ENCODE data around the gene BCL2L2. TPM values are rescaled to one million over a fixed set of nuclear protein-coding genes. Genes with fewer than 3 reads are reported as not detected.
A peak's percentile ranks its signal among the peaks of the same experiment; 100 is the strongest.
"Not testable (repeated sequence)": the region's sequence is repeated elsewhere in the genome, so short reads cannot be mapped to it uniquely, and the experiment has no call there.

The BCL2L2 gene
- total RNA-seq, 1 donor from 2014 or later, result 32.6 TPM

DNA sequence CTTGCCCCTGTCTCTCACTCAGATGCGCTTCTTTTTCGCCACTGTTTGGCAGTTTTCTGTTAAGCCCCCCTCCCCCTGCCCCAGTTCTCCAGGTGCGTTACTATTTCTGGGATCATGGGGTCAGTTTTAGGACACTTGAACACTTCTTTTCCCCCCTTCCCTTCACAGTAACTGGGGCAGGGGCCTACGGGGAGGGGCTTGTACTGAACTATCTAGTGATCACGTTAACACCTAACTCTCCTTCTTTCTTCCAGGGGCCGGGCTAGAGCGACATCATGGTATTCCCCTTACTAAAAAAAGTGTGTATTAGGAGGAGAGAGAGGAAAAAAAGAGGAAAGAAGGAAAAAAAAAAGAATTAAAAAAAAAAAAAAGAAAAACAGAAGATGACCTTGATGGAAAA, 18.4 kb downstream of the BCL2L2 start:
- DNase-seq, result no peak
- TF ChIP-seq, protein P1, sequence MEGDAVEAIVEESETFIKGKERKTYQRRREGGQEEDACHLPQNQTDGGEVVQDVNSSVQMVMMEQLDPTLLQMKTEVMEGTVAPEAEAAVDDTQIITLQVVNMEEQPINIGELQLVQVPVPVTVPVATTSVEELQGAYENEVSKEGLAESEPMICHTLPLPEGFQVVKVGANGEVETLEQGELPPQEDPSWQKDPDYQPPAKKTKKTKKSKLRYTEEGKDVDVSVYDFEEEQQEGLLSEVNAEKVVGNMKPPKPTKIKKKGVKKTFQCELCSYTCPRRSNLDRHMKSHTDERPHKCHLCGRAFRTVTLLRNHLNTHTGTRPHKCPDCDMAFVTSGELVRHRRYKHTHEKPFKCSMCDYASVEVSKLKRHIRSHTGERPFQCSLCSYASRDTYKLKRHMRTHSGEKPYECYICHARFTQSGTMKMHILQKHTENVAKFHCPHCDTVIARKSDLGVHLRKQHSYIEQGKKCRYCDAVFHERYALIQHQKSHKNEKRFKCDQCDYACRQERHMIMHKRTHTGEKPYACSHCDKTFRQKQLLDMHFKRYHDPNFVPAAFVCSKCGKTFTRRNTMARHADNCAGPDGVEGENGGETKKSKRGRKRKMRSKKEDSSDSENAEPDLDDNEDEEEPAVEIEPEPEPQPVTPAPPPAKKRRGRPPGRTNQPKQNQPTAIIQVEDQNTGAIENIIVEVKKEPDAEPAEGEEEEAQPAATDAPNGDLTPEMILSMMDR (IDR thresholded peaks at IDR 0.05; ENCODE audit: partially characterized antibody, unreplicated experiment), result no peak
- H3K27me3 Mint-ChIP-seq (ENCODE audit: unreplicated experiment), result peaks cover 14% of the 10 kb centered on the region
- H3K27ac Mint-ChIP-seq (ENCODE audit: unreplicated experiment), result peak overlapping the region; percentile 26
- H3K4me3 Mint-ChIP-seq (ENCODE audit: unreplicated experiment), result no peak overlapping the region
- H3K4me1 Mint-ChIP-seq (ENCODE audit: low read depth, unreplicated experiment), result peaks cover 15% of the 10 kb centered on the region
- no peaks in the 10 kb centered on the region for H3K36me3 Mint-ChIP-seq (ENCODE audit: unreplicated experiment)
- peaks cover 14% of the 10 kb centered on the region for H3K9me3 Mint-ChIP-seq (ENCODE audit: unreplicated experiment)

DNA sequence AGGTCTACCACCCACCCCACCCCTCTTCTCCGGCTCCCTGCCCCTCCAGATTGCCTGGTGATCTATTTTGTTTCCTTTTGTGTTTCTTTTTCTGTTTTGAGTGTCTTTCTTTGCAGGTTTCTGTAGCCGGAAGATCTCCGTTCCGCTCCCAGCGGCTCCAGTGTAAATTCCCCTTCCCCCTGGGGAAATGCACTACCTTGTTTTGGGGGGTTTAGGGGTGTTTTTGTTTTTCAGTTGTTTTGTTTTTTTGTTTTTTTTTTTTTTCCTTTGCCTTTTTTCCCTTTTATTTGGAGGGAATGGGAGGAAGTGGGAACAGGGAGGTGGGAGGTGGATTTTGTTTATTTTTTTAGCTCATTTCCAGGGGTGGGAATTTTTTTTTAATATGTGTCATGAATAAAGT, 19.1 kb downstream of the BCL2L2 start:
- Mint-ChIP-seq H3K9me3 (ENCODE audit: unreplicated experiment) (peaks cover 14% of the 10 kb centered on the region), H3K4me3 (ENCODE audit: unreplicated experiment) (peak overlapping the region; percentile 14)
- H3K4me1 Mint-ChIP-seq (ENCODE audit: low read depth, unreplicated experiment); H3K27me3 Mint-ChIP-seq (ENCODE audit: unreplicated experiment); DNase-seq; H3K36me3 Mint-ChIP-seq (ENCODE audit: unreplicated experiment); H3K27ac Mint-ChIP-seq (ENCODE audit: unreplicated experiment): not testable (repeated sequence)

DNA sequence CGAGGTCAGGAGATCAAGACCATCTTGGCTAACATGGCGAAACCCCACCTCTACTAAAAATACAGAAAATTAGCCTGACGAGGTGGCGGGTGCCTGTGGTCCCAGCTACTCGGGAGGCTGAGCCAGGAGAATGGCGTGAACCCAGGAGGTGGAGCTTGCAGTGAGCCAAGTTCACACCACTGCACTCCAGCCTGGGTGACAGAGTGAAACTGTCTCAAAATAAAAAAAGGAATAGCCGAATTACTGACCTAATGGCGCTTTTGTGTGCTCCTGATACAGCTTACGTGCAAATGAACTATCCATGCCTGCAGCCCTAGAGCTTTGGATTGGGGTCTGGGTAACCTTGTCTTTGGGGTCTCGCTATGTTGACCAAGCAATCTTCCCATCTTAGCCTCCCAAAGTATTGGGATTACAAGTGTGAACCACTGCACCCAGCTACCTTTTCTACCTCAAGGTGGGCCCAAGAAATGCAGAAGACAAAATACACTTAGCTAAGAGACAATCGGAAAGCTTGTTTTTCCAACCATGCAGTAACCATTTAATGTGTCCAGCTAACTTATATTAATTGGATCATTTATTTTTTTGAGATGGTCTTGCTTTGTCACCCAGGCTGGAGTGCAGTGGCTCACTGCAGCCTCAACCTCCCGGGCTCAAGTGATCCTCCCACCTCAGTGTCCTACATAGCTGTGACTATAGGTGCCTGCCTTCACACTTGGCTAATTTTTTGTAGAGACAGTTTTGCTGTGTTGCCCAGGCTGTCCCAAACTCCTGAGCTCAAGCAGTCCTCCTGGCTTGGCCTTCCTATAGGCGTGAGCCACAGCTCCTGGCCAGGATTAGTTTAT, 20.1 kb downstream of the BCL2L2 start:
- peaks cover 9% of the 10 kb centered on the region for H3K4me1 Mint-ChIP-seq (ENCODE audit: low read depth, unreplicated experiment)
- H3K4me3 Mint-ChIP-seq (ENCODE audit: unreplicated experiment), result peak overlapping the region; percentile 49
- TF ChIP-seq, protein P1 (IDR thresholded peaks at IDR 0.05; ENCODE audit: partially characterized antibody, unreplicated experiment), result no peak
- H3K27ac Mint-ChIP-seq (ENCODE audit: unreplicated experiment), result no peak overlapping the region
- peaks cover 6% of the 10 kb centered on the region for H3K27me3 Mint-ChIP-seq (ENCODE audit: unreplicated experiment)
- H3K36me3 Mint-ChIP-seq (ENCODE audit: unreplicated experiment), result no peaks in the 10 kb centered on the region
- peaks cover 10% of the 10 kb centered on the region for H3K9me3 Mint-ChIP-seq (ENCODE audit: unreplicated experiment)
- DNase-seq, result no peak

GRCh38 chr14:23327947-23328744, 21.5 kb downstream of the BCL2L2 start:
- H3K4me3 Mint-ChIP-seq (ENCODE audit: unreplicated experiment), result no peak overlapping the region
- peaks cover 2% of the 10 kb centered on the region for H3K27me3 Mint-ChIP-seq (ENCODE audit: unreplicated experiment)
- DNase-seq, result peak; percentile 66
- TF ChIP-seq, protein P1 (IDR thresholded peaks at IDR 0.05; ENCODE audit: partially characterized antibody, unreplicated experiment), result peak; percentile 94
- peaks cover 4% of the 10 kb centered on the region for H3K4me1 Mint-ChIP-seq (ENCODE audit: low read depth, unreplicated experiment)
- H3K27ac Mint-ChIP-seq (ENCODE audit: unreplicated experiment), result no peak overlapping the region
- H3K36me3 Mint-ChIP-seq (ENCODE audit: unreplicated experiment), result no peaks in the 10 kb centered on the region
- H3K9me3 Mint-ChIP-seq (ENCODE audit: unreplicated experiment), result peaks cover 4% of the 10 kb centered on the region

DNA sequence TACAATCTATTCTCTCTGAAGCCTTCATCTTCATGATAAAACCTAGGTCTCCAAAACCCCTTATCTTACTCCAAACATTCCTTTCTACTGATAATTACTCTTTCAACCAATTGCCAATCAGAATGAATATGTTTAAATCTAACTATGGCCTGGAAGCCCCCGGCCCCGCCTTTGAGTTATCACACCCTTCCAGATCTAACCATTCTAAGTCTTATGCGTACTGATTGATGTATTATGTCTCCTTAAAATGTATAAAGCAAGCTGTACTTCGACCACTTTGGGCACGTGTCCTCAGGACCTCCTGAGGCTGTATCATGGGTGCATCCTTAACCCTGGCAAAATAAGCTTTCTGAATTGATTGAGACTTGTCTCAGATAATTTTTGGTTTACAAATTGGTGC, 29.0 kb downstream of the BCL2L2 start:
- H3K27me3 Mint-ChIP-seq (ENCODE audit: unreplicated experiment), result no peaks in the 10 kb centered on the region
- no peak overlapping the region for H3K27ac Mint-ChIP-seq (ENCODE audit: unreplicated experiment)
- peaks cover 5% of the 10 kb centered on the region for H3K9me3 Mint-ChIP-seq (ENCODE audit: unreplicated experiment)
- no peaks in the 10 kb centered on the region for H3K4me1 Mint-ChIP-seq (ENCODE audit: low read depth, unreplicated experiment)
- H3K4me3 Mint-ChIP-seq (ENCODE audit: unreplicated experiment), result no peak overlapping the region
- peaks cover 5% of the 10 kb centered on the region for H3K36me3 Mint-ChIP-seq (ENCODE audit: unreplicated experiment)
- TF ChIP-seq, protein P1 (IDR thresholded peaks at IDR 0.05; ENCODE audit: partially characterized antibody, unreplicated experiment), result no peak
- no peak for DNase-seq
